Nephron progenitor cell (in vitro differentiated cells): ENCODE measurements around the gene IRS2.

Experiments used
- DNase-seq: peaks from one replicate; pipeline ENCODE4 v3.0.0; 2021
- H3K27ac Mint-ChIP-seq: 2 replicates; pipeline ENCODE4 v1.8.0; 2021; ENCODE audit warnings: mild to moderate bottlenecking, moderate library complexity, mixed read lengths
- H3K27me3 Mint-ChIP-seq: 2 replicates; pipeline ENCODE4 v1.8.0; 2021; ENCODE audit warnings: mild to moderate bottlenecking, low read depth, mixed read lengths; ENCODE audit not compliant: poor library complexity
- H3K36me3 Mint-ChIP-seq: 2 replicates; pipeline ENCODE4 v1.8.0; 2021; ENCODE audit warnings: low read depth, mixed read lengths
- H3K4me1 Mint-ChIP-seq: 2 replicates; pipeline ENCODE4 v1.8.0; 2021; ENCODE audit warnings: mixed read lengths
- H3K4me3 Mint-ChIP-seq: 2 replicates; pipeline ENCODE4 v1.8.0; 2021; ENCODE audit warnings: mild to moderate bottlenecking, moderate library complexity, mixed read lengths
- H3K9me3 Mint-ChIP-seq: 2 replicates; pipeline ENCODE4 v1.8.0; 2021; ENCODE audit warnings: mild to moderate bottlenecking, moderate library complexity, mixed read lengths
- CTCF ChIP-seq: fragments of 200-600 bp; sonication (generic); IDR thresholded peaks from 2 replicates; pipeline ENCODE4 v1.5.0; 2021; ENCODE audit warnings: antibody characterized with exemption

Gene IRS2

GRCh38 chr13:109816112-109816807 is 29.9 kb upstream of the IRS2 start:
- H3K27ac Mint-ChIP-seq = no peak overlapping the region
- TF ChIP-seq CTCF = no peak
- no peaks in the 10 kb centered on the region for H3K36me3 Mint-ChIP-seq
- no peaks in the 10 kb centered on the region for H3K9me3 Mint-ChIP-seq
- peaks cover 32% of the 10 kb centered on the region for H3K4me1 Mint-ChIP-seq
- DNase-seq = no peak
- no peak overlapping the region for H3K4me3 Mint-ChIP-seq
- H3K27me3 Mint-ChIP-seq = no peaks in the 10 kb centered on the region

GRCh38 chr13:109815651-109816050 is 29.3 kb upstream of the IRS2 start:
- no peak for DNase-seq
- H3K4me1 Mint-ChIP-seq = peaks cover 26% of the 10 kb centered on the region
- H3K4me3 Mint-ChIP-seq = no peak overlapping the region
- no peaks in the 10 kb centered on the region for H3K36me3 Mint-ChIP-seq
- no peaks in the 10 kb centered on the region for H3K27me3 Mint-ChIP-seq
- H3K9me3 Mint-ChIP-seq = no peaks in the 10 kb centered on the region
- H3K27ac Mint-ChIP-seq = no peak overlapping the region
- no peak for TF ChIP-seq CTCF

- no peaks in the 10 kb centered on the region for H3K27me3 Mint-ChIP-seq
- no peak for DNase-seq
- no peaks in the 10 kb centered on the region for H3K36me3 Mint-ChIP-seq
- H3K4me1 Mint-ChIP-seq = peaks cover 13% of the 10 kb centered on the region
- TF ChIP-seq CTCF = no peak
- no peak overlapping the region for H3K4me3 Mint-ChIP-seq
- no peak overlapping the region for H3K27ac Mint-ChIP-seq
- no peaks in the 10 kb centered on the region for H3K9me3 Mint-ChIP-seq
Measured at GRCh38 chr13:109813663-109814062, 27.3 kb upstream of the IRS2 start.

GRCh38 chr13:109812382-109812781 is 26.0 kb upstream of the IRS2 start:
- Mint-ChIP-seq H3K27me3 (no peaks in the 10 kb centered on the region), H3K9me3 (no peaks in the 10 kb centered on the region), H3K4me1 (peaks cover 4% of the 10 kb centered on the region), H3K36me3 (no peaks in the 10 kb centered on the region), H3K27ac (peak overlapping the region; percentile 25), H3K4me3 (no peak overlapping the region)
- DNase-seq = no peak
- TF ChIP-seq CTCF = no peak

GRCh38 chr13:109810761-109811510 is 24.6 kb upstream of the IRS2 start:
- Mint-ChIP-seq H3K27ac (no peak overlapping the region), H3K36me3 (no peaks in the 10 kb centered on the region), H3K4me1 (no peaks in the 10 kb centered on the region), H3K9me3 (no peaks in the 10 kb centered on the region), H3K27me3 (no peaks in the 10 kb centered on the region), H3K4me3 (no peak overlapping the region)
- no peak for TF ChIP-seq CTCF
- no peak for DNase-seq
